GM21367 (cell line): ENCODE data around the gene OR9Q1.

ENCODE experiments used
- ATAC-seq: cut with Tn5 transposase; IDR thresholded peaks from one replicate; pipeline ENCODE4 v1.9.1; 2021; ENCODE audit not compliant: unreplicated experiment

OR9Q1 gene

DNA sequence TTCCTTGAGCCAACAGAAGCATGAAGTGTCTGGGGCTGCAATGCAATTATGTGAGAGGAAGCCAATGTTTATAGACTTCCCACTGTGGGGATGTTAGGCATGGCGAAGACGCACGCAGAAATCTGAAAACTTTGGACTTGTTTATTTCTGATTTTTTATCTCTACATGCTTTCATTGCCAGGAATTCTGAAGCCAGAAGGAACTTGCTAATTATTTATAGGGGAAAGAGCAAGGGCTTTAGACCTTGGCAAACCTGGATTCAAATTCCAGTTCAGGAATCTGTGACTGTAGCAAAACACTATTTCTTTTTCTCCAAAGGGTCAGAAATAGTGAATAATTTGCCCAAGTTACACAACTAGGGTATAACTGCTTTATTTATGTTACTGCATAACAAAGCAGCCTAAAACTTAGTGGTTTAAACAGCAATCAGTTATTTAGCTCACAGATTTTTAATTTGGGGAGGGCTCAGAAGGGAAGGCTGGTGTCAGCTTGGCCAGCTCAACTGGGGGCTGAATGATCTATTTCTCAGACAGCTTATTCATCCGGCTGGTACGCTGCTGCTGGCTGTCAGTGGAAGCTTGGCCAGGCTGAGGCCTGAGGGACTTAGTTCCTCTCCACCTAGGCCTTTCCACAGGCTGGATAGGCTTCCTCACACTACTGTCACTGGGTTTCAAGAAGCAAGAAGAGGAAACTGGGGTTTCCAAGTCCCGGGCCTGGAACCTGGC lies 5.2 kb downstream of the OR9Q1 start:
- no peak for ATAC-seq

DNA sequence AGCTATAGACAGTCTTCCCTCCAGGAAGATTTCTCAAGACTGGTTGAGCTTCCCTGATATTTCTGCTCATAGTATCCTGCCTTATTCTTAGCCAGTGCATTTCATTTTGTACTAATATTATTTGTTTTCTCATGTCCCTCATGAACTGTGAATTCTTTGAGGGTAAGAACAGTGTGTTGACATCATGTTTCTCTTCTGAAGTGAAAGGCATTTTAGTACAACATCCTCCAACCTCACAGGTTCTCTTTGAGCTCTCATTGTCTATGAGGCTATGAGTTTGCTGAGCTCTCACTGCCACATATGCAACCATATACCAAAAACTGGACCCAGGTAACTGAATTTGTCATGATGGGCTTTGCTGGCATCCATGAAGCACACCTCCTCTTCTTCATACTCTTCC lies 7.0 kb downstream of the OR9Q1 start, which contains the start of gene OR6Q1:
OR6Q1 (plus strand) TSS at position 301 of the 400 bp plus-strand sequence; CDS start at position 301, 0 bp downstream.
- ATAC-seq: no peak

DNA sequence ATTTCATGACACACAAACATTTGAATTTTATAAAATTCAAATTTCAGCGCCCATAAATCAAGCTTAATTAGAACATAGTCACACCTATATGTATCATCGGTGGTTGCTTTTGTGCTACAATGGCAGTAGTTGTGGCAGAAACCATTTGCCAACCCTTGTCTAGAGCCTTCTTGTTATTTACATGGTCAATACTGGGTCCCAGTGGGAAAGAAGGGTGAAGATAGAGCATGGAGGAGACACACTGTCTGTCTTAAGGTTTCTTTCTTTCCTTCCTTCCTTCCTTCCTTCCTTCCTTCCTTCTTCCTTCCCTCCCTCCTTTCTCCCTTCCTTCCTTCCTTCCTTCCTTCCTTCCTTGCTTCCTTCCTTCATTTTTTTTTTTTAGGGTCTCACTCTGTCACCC lies 10.8 kb downstream of the OR9Q1 start:
- no peak for ATAC-seq

DNA sequence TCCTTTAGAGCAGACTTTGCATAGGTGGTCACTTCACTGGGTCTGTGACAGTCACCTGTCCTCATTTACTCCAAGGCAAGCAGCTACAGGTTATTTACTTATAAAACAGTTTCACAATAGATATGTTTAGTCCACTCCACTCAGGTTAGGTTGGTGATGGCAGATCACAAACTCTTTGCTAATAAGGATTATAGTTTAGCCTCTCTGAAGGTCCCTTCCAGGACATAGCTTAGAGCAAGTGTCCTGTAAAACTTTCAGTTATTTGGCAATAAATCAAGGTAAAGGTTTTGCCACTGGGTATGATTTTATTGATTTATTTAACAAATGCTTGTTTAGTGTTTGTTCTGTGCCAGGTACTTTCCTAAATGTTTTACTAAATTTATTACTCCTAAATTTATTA lies 15.9 kb downstream of the OR9Q1 start:
- no peak for ATAC-seq

DNA sequence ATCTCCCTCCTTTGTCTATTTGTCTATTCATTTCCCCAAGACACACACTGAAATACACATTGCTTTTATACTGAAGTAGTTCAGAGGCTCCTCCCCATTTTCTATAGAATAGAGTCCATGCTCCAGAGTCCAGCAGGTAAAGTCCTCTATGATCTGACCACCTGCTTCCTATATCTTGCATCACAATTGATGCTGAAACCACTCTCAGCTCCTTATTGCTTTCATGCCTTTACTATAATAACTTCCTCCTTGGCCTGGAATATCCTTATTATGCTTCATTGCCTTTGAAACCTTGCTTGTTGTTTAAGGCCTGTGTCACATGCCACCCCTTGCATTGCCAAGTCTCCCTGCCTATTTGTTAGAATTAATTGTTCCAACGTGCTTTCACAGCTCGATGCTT lies 19.7 kb downstream of the OR9Q1 start:
- no peak for ATAC-seq

DNA sequence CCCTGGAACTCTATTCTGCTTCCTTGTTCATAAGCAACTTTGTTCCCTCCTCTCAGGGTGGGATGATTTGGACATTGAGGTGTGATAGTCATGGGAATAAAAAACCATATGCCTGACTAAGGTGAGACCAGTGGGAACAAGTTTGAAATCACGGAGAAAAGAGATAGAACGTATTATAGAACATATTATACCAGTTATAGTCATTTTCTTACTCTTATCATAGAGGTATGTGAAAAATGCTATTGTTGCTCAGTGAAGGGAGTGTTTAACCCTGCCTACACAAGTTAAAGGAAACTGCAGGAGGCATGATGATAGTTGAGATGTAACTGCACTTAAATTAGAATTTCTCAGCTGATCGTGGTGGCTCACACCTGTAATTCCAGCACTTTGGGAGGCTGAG lies 22.6 kb downstream of the OR9Q1 start:
- ATAC-seq: no peak

DNA sequence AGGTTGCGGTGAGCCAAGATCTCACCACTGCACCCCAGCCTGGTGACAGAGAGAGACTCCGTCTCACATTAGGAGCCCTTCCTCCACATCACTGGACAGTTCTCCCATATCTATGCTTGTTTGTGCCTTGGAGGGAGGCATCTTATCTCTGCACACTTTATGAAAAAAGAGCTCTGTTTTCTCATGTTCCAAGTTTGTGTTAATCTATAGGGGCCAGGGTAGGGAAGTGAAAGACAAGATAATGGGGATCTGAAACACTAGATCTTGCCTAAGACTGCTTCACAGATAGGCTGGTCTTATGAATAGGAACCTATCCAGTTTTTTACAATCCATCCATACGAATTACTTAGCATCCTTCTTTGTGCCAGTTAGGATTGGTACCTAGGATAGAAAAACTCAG lies 24.1 kb downstream of the OR9Q1 start:
- ATAC-seq: no peak

DNA sequence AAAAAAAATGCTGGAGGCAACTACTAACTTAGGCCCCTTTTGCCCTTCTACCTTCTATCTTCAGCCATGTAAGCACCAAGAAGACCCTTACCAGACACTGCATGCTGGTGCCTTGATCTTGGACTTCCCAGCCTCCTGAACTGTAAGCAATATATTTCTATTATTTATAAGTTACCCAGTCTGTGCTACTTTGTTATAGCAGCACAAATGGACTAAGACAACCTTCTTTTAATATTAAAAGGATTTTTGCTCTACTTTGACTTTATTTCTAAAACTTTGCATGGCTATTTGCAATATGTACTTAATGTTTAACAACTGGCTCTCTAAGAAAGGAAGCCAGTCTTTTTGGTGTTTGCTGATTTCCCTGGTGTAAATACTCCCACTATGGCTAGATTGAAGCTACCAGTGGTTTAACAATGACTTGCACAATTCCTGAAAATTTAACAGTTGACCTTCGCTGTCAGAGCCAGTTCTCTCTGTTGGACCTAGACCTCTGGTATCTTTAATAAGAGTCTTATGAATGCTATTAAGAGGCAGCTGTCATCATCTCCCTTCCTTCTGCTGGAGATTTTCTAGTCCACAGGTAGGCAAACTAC lies 32.2 kb downstream of the OR9Q1 start:
- no peak for ATAC-seq

DNA sequence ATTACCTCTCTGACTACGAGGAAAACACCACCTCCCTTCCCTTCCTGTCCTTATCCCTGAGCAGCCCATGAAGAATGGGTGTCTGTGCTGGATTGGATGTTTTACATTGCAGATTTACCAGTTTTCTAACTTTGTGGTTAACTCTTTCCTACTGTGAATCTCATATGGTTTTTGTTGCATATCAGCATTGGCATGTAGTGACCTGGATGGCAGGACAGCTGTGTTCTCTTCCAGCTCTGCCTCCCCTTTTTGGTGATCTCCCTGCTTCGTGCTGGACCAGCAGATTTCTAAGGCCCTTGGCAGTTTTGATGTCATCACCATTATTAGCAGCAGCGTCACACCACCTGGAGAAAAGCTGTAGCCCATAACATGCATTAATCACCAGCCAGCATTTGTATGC lies 33.8 kb downstream of the OR9Q1 start:
- no peak for ATAC-seq

DNA sequence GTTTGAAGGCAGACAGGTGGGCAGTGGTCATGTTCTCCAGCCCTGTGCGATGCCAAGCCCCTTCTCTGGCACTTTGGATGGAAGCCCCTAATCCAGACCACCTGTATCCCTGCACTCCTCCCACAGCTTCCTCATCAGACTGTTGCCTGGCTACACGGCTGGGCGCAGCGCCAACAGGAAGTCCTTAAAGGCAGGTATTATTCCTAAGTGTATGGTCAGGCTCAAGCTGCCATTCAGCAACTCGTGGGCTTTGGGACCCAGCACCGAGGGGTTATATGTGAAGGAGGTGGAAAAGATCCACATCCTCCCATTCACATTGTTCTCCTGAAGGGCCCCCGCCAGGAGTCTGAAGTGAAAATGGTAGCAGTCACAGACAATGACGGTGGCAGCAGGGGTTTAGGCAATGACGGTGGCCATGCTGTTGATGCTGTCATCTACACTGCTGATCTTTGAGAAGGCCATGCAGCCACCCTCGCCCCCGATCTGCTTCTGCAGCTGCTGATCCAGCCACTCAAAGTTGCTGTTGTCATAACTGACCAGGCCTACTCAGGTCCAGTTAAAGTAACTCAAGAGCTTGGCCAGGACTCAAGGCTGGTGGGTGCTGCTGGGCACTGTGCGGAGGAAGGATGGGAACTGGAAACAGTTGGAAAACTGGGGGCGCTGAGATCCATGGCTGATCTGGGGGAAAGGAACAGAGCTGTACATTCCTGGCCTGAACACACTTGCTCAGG lies 34.8 kb downstream of the OR9Q1 start:
- no peak for ATAC-seq

DNA sequence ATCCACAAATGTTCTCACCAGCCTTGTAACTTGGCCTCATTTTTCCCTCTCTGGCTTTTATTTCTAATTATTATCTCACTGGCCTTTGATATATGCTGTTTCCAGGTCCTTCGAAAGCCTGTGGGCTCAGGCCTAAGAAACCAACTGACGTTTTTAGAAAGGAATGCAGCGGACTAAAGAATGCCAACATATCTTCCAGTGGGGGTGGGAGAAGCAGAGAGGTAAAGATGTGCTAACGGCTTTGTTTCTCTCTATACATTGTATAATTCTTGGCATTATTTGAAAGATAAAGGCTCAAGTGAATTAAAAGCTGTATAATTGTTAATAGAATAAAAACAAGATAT lies 35.3 kb downstream of the OR9Q1 start:
- no peak for ATAC-seq

DNA sequence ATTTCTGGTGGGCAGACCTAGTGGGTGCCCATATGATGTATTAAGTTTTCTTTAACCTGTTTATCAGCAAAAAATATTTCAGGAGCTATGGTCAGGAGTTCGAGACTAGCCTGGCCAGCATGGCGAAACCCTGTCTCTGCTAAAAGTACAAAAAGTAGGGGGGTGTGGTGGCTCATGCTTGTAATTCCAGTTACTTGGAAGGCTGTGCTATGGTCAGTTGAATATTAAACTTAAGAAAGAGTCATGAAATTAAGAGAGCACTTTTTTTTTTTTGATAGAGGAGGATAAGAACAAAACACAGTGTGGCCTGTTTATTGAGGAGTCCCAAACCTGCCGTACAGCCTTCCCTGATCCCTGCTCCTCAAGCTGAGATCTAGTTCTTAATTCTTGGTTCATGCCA lies 36.9 kb downstream of the OR9Q1 start:
- no peak for ATAC-seq

DNA sequence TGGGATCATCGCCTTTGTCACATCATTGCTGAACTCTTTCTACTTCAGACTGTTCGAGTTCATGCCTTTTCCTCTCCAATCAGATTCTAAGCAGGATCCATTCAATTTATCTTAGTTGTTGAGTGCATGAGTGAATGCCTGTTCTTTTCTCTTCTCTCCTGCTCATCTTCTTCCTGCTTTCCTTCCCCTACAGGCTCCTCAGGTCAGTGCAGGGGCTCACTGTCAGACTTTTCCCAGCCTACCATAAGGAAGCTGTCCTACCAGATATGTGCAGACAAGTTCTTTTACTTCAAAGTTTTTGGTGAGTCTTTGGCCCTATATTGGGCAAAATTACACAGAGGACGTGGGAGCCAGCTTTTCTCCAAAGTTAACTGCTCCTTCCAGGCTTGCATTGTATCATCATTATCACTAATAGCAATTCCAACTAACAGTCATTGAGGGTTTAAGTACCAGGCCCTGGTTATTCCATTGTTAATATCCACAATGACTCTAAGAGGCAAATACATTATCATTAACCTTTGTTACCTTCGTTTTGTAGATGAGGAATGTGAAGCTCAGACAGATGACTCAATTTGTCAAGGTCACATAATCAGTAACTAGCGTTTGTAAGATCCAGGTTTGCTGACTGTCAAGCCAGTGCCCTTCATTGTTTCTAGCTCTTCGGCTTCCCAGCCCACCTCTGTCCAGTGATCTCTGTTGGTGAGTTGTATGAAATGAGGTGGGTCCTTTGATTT lies 37.4 kb downstream of the OR9Q1 start:
- no peak for ATAC-seq

DNA sequence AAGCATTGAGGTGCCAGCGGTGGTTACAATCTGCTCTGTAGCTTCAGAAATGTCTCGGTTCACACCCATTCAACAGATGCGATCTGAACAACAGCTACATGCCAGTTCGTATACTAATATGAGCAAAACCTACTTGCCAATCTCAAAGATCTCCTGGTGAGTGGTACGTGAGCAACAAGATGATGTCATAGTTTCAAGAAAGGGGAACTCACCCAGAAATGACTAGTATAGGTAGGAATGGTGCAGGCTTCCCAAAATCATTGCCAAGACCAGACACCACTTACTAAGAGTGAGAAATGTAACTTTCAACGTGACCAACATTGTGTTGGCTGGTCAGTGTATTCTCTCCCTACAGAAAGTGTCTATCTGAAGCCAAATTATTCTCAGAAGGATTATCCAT lies 38.1 kb downstream of the OR9Q1 start:
- ATAC-seq: no peak

DNA sequence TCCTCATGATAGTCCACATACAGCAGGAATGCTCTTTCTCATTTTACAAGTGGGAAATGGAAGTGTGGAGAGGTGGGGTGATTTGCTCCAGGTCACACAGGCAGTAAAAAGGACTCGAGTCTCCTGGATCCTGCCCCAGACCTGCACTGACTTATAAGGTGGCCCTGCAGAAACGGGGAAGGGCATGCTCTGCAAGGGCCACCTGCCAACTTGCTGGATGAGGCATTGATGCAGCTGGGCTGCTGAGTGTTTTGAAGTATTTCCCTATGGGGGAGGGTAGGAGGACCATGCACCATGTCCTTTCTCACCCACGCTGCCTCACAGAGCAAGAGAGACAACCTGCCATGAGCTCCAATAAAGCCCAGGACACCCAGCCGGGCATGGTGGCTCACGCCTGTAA lies 44.0 kb downstream of the OR9Q1 start:
- no peak for ATAC-seq

DNA sequence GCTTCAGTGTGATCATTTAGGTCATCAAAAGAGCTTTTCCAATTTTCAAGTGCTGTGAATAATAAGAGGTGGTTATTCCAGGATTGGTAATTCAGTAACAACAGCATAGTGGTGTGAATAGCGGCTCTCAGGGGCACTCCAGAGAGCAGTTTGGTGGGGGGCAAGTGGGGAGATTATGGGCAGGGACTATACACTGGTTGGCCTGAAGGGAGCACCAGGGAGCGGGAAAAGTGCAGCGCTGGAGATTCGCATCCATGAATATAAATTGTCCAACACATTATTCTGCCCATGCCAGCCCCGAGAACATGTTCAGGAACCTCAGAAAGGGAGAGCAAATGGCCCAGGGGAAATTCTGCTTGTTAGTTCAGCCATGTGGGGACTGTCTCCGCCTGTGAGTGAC lies 45.0 kb downstream of the OR9Q1 start:
- no peak for ATAC-seq

DNA sequence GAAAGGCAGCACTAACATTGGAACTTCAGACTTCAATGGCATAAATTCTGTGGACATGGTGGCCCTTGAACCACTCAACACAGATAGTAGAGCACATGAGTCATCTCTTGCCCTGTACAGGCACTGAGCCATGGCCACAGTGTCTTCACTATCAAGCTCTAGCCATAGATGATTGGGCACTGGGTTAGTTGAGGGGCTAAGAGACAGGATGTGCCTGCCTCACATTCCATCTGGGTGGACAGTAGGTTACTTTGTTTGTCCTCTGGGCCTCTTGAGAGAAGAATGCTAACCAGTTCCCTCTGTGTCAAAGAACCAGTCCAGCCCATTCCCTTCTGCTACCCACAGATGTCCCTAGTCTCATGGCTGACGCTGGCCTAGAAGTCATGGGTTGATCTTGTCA lies 46.9 kb downstream of the OR9Q1 start:
- ATAC-seq: no peak

DNA sequence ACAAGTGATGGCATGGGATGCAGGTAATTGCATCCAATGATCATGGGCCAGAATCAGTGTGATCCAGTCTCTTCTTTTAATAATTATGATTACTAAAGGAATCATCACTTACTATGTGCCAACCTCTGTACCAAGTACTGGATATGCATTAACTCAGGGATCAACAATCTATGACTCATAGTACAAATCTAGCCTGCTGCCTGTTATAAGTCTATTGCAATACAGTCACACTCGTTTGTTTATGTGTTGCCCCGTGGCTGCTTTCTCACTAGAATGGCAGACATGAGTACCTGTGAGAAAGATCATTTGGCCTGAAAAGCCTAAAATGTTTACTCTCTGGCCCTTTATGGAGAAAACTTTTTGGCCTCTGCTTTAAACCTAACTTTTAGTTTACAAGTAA lies 52.1 kb downstream of the OR9Q1 start:
- ATAC-seq: no peak

DNA sequence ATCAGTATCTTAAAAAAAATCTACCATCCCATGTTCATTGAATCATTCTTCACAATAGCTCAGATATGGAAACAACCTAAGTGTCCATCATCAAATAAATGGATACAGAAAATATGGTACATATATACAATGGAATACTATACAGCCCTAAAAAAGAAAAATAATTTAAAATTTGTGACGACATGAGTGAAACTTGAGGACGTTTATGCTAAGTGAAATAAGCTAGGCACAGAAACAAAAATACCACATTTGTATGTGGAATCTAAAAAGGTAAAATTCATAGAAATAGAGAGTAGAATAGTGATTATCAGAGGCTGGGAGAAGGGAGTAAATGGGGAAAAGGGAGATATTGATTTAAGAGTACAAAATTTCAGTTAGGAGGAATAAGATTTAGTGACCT lies 62.8 kb downstream of the OR9Q1 start:
- no peak for ATAC-seq

DNA sequence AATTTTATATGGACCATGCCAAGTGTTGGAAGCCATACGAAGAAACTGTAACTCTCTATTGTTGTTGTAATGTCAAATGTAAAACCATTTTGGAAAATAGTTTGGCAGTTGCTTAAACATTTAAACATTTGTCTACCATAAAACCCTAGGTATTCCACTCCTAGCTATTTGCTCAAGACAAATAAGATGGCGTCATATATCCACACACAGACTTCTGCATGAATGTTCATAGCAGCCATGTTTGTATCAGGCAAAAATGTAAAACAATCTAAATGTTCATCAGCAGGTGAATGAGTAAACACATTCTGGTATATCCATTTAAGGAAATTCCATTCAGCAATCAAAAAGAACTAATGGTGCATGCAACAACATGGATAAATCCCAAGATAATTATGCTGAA lies 73.8 kb downstream of the OR9Q1 start:
- no peak for ATAC-seq

DNA sequence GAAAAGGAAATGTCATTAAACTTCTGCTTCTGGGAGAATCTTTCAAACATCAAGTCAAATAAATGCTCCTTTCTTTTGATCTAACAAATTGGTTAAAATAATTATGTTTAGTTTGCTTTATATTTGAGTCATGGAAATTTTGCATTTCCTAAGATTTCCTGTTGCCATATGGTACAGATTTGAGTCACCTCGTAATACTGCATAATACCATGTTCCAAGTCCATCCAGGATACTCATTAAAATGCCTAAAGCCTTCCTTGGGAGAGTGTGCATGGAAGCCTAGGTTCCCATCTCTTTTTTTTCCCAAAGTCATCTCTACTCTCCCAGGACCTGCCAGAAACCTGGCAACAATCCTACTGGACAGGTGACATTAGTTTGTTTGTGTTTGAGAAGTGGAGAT lies 97.4 kb downstream of the OR9Q1 start:
- no peak for ATAC-seq

DNA sequence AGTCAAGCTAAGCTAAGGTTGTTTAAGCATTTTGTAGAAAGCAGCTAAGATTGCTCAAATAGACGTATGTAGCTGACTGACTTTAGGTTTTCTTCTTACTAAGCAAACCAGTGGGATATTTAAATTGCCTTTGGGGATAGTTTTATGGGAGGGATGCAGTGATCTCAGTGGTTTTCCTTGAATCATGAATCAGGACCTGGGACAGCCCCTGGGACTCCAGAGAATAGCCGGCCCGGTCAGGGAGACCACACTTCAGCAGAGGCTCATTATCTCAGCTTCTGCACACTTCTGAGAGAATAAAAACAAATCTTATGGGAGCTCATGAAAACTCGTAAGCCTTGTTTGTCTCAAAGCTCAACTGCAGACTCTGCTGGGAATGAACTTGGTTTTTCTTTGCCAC lies 101.8 kb downstream of the OR9Q1 start, which contains the start of gene OR9I1:
OR9I1 (minus strand) TSS at position 62 of the 400 bp plus-strand sequence. CDS start 6,086 bp downstream, outside the sequence.
- ATAC-seq: no peak
